Effector CD8-positive, alpha-beta T cell (primary cell): ENCODE measurements around the gene FAH.
"Not testable (repeated sequence)": the region's sequence is repeated elsewhere in the genome, so short reads cannot be mapped to it uniquely, and the experiment has no call there.

Experiments
- DNase-seq: peaks from one replicate; lab custom pipeline; 2025; lab: John Stamatoyannopoulos, UW

FAH gene

DNA sequence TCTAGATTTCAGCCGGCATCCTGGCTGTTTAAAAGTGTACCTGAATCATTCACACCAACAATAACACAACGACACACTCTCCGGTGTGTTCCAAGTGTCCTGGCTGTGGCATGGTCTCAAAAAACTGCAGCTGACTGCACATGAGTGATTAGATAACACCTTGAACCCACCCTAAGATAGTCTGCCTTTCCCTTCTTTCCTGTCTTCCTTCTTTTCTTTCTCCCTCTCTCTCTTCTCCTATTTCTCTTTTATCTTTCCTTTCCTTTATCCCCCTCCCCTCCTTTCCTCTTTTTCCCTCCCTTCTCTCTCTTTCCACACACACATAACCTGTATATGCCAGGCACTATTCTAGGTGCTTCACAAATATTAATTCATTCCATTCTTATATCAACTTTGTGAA is 1.2 kb upstream of the FAH start:
- no peak for DNase-seq

GRCh38 chr15:80152180-80152895 is 461 bp upstream of the FAH start:
- DNase-seq: peak; percentile 93

GRCh38 chr15:80153900-80154299 is 1.1 kb downstream of the FAH start:
- DNase-seq: no peak

- DNase-seq: no peak
These were observed 1.5 kb downstream of the FAH start for GRCh38 chr15:80154336-80154735.

DNA sequence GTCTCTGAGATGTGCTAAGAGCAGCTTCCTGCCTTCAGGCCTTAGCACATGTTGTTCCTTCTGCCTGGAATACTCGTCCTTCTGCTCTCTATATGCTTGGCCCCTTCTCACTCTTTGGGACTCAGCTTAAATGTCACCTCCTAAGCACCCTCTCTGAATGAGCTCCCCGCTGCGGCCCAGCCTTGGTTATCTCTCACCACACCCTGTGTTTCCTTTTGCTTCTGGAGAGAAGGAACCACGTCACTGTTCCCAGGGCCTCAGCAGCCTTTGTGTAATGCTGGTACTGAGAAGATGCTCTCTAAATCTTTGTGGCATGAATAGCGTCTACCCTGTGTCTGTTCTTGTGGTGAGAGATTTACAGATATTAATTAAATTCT is 2.2 kb downstream of the FAH start:
- DNase-seq: no peak

GRCh38 chr15:80155378-80156175 is 2.8 kb downstream of the FAH start:
- not testable (repeated sequence) for DNase-seq

- DNase-seq: no peak
These were observed 3.4 kb downstream of the FAH start for GRCh38 chr15:80156176-80156720.

DNA sequence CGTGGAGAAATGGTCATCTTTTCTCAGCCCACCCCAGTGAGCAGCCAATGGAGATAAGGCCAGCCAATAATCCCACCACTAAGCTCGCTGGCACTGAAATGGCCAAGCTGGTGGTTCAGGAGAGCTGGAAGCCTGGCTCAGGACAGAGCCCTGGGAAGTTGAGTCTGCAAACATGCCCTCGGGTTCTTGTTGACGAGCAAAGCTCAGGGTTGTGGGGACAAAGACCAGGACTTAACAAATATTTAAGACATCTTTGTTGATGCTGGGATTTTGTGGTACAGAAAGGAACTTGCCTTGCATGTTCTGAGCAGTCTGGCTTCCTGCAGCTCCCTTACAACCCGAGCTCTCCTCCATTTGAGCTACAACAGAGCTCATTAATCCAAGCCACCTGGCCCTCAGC is 4.4 kb downstream of the FAH start:
- DNase-seq: no peak

- no peak for DNase-seq
These were observed 6.5 kb downstream of the FAH start for GRCh38 chr15:80159301-80159700.

- no peak for DNase-seq
These were observed 7.2 kb downstream of the FAH start for GRCh38 chr15:80159811-80160569.

- DNase-seq: no peak
These were observed 7.9 kb downstream of the FAH start for GRCh38 chr15:80160570-80161156.

- no peak for DNase-seq
These were observed 8.7 kb downstream of the FAH start for GRCh38 chr15:80161468-80162016.

- no peak for DNase-seq
These were observed 9.3 kb downstream of the FAH start for GRCh38 chr15:80162059-80162554.

GRCh38 chr15:80163217-80163616 is 10.4 kb downstream of the FAH start:
- DNase-seq: no peak

DNA sequence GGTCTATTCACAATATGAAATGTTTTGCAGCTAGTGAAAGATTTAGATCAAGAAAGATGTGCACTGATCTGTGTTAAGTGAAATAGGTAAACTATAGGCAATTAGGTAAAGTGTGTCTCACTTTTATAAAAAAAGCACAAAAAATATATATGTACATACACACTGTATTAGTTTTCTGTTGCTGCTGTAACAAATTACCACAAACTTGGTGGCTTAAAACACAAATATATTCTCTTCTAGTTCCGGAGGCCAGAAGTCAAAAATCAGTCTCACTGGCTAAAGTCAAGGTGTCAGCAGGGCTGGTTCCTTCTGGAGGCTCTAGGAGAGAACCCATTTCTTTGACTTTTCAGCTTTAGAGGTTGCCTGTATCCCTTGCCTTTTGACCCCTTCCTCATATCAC is 11.1 kb downstream of the FAH start:
- DNase-seq: no peak

- no peak for DNase-seq
These were observed 15.1 kb downstream of the FAH start for GRCh38 chr15:80167936-80168335.

DNA sequence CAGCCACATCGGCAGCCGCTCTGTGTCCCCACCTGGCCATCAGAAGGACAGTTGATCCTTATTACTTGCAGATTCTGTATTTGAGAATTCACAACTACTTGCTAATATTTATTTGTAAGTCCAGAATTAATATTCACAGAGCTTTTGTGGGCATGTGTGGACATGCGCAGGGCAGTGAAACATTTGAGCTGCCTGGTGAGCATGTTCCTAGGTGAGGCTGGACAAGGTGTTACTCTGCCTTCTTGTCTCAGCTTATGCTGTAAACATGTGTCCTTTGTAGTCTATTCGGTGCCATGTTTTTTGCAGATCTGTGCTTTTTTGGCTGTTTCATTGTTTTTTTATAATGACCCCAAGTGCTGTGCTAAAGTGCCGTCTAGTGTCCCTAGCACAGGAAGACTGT is 15.6 kb downstream of the FAH start:
- DNase-seq: no peak

DNA sequence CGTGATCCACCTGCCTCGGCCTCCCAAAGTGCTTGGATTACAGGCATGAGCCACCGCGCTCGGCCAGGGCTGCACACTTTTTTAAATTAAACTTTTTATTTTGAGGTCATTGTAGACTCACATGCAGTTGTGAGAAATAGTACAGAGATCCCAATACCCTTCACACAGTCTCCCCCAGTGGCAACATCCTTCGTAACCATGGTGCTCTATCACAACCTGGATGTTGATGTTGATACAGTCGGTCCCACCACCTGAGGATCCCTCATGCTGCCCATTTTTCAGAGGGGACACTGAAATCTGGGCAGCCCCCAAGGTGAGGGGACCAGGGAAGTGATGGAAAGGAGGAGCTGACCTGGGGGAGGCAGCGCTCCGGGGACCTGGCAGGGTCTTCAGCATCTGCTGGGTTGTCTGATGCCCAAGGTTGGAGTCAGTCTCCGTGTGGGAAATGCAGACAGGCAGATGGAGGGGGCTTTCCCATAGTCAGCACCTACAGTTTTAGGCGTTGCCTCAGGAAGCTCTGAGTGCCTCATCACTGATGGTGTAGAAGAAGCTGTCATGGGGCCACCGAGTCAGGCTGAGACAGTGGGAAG is 17.1 kb downstream of the FAH start:
- no peak for DNase-seq

- DNase-seq: no peak
These were observed 17.8 kb downstream of the FAH start for GRCh38 chr15:80170596-80170995.

GRCh38 chr15:80171787-80172186 is 19.0 kb downstream of the FAH start:
- no peak for DNase-seq

- no peak for DNase-seq
These were observed 19.6 kb downstream of the FAH start for GRCh38 chr15:80172401-80172800.
